ENCODE measurements around the gene ZNF580. TPM values are rescaled to one million over a fixed set of nuclear protein-coding genes. Genes with fewer than 3 reads are reported as not detected.

Gene ZNF580
- total and polyA plus RNA-seq, 9 of the 15 experiments (the other 6 are each of a cell fraction or from before 2014, with no cell fraction given): 2.3 to 47.4 (median 6.0) TPM

DNA sequence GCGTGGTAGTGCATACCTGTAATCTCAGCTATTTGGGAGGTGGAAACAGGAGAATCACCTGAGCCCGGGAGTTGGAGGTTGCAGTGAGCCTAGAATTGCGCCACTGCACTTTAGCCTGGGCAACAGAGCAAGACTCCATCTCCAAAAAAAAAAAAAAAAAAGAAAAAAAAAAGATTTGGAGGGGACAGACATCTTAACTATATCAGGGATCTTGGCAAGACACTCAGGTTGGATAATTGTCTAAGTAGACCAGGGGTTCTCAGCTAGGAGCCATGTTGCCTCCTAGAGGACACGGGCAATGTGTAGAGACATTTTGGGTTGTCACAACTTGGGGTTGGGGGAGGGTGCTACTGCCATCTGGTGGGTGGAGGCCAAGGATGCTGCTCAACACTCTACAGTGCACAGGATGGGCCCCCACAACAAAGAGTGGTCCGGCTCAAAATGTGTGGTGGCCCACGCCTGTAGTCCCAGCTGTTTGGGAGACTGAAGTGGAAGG is 1.9 kb upstream of the ZNF580 start:
- H3K4me2 ChIP-seq (ENCODE audit: insufficient read depth, low read length): no peak overlapping the region
- H3K27me3 ChIP-seq (ENCODE audit: control insufficient read depth in 2 of 2, insufficient read depth in 2 of 2, low read length in 2 of 2): no peaks in the 10 kb centered on the region
- peaks cover 78% of the 10 kb centered on the region for H3K79me2 ChIP-seq (ENCODE audit: control insufficient read depth, insufficient read depth, low read length)
- peaks cover 14% of the 10 kb centered on the region; the same call in 2 of the 3 replicates for H3K36me3 ChIP-seq (ENCODE audit: control insufficient read depth, insufficient read depth, low read length)
- H4K20me1 ChIP-seq (replicated peaks; ENCODE audit: control insufficient read depth, insufficient read depth, low read length): no peaks in the 10 kb centered on the region
- DNase-seq (ENCODE audit: extremely low read depth in 1 of 4, low spot score in 3 of 4) (peak in 2 of 4 experiments; percentile 36 to 78), FAIRE-seq (peak; percentile 71), ATAC-seq (peak; percentile 32)
- H2AFZ ChIP-seq (ENCODE audit: low read depth, low read length): no peak overlapping the region
- CTCF ChIA-PET (ENCODE audit: low intra/inter-chr PET ratio): interaction anchor here (0.7 kb wide), 1 partner anchor 122 kb away, joined by 4 read pairs; no protein-coding TSS in a partner anchor
- WGBS (ENCODE audit: insufficient coverage, low coverage, missing lambda C conversion rate): 79% methylated on average over 5 of the region's 6 CpGs
- H3K9ac ChIP-seq (ENCODE audit: insufficient read depth in 1 of 2, low read depth in 2 of 2, low read length in 2 of 2): no peak overlapping the region
- POLR2A ChIA-PET: interaction anchor here (0.6 kb wide), 1 partner anchor 300 kb away, joined by 3 read pairs; no protein-coding TSS in a partner anchor
- H3K4me1 ChIP-seq (replicated peaks in 1 of 2; ENCODE audit: control insufficient read depth in 2 of 2, insufficient read depth in 2 of 2, low read length in 2 of 2): peaks cover 36 to 59% of the 10 kb centered on the region in 2 experiments
- in situ Hi-C loops (cut with MboI): loop anchor here (5.0 to 25.0 kb wide), 4 partner anchors 173 to 764 kb away; partner anchors contain the start of genes FCAR, TNNT1 and ZSCAN5A
- intact Hi-C loops (cut with micrococcal nuclease): loop anchor here (10.0 kb wide), 1 partner anchor 494 kb away; the partner anchor contains the start of gene TNNT1
- H3K4me3 ChIP-seq: no peak overlapping the region
- peak overlapping the region; percentile 74; the same call in 2 of the 3 replicates for H3K27ac ChIP-seq (ENCODE audit: extremely low read depth, low read depth, low read length)
- BruUV-seq (replicated peaks): no TSS peak
- no peaks in the 10 kb centered on the region for H3K9me1 ChIP-seq (ENCODE audit: control insufficient read depth, insufficient read depth, low read length)
- H3K9me3 ChIP-seq (replicated peaks; ENCODE audit: control insufficient read depth, insufficient read depth, low read depth, low read length): no peaks in the 10 kb centered on the region
- TF ChIP-seq ILF3 (IDR thresholded peaks at IDR 0.05; ENCODE audit: borderline replicate concordance) (no peak), SMC3 (conservative IDR thresholded peaks at IDR 0.05; ENCODE audit: insufficient read depth, low read depth, low read length) (0 out of 2 replicates have a peak, but pooled peaks have one; percentile 14), DIDO1 (tag; IDR thresholded peaks at IDR 0.05; ENCODE audit: low read depth) (no peak), KLF1 (tag; IDR thresholded peaks at IDR 0.05) (no peak), SUPT5H (IDR thresholded peaks at IDR 0.05) (0 out of 2 replicates have a peak, but pooled peaks have one; percentile 17), ZKSCAN3 (CRISPR knock-in tag; IDR thresholded peaks at IDR 0.05) (no peak), KDM5B (IDR thresholded peaks at IDR 0.05; ENCODE audit: insufficient replicate concordance, low read depth, low read length) (no peak), RCOR1 (IDR thresholded peaks at IDR 0.05; ENCODE audit: borderline replicate concordance in 1 of 2, low read depth in 2 of 2, low read length in 2 of 2) (0 out of 4 replicates have a peak, but pooled peaks of 1 of the 2 experiments have one; percentile 35), CREM (IDR thresholded peaks at IDR 0.05; ENCODE audit: low read depth) (0 out of 2 replicates have a peak, but pooled peaks have one; percentile 32), ZNF584 (CRISPR knock-in tag; IDR thresholded peaks at IDR 0.05; ENCODE audit: low read depth) (no peak), NFIC (IDR thresholded peaks at IDR 0.05) (no peak), NONO (IDR thresholded peaks at IDR 0.05; ENCODE audit: low read depth in 2 of 2, low read length in 1 of 2) (no peak), BCOR (IDR thresholded peaks at IDR 0.05) (peak; percentile 65), SRSF1 (IDR thresholded peaks at IDR 0.05; ENCODE audit: low read depth, low read length) (no peak), SP2 (IDR thresholded peaks at IDR 0.05; ENCODE audit: extremely low read depth, low read depth, low read length, poor library complexity, severe bottlenecking) (peak; percentile 54), FIP1L1 (IDR thresholded peaks at IDR 0.05; ENCODE audit: low read depth, low read length, poor library complexity, severe bottlenecking) (no peak), EGR1 (conservative IDR thresholded peaks at IDR 0.05) (peak; percentile 18; the same call in 1 of the 2 replicates), SMAD3 (CRISPR knock-in tag; conservative IDR thresholded peaks at IDR 0.05) (no peak)
- TF ChIP-seq, protein P1, sequence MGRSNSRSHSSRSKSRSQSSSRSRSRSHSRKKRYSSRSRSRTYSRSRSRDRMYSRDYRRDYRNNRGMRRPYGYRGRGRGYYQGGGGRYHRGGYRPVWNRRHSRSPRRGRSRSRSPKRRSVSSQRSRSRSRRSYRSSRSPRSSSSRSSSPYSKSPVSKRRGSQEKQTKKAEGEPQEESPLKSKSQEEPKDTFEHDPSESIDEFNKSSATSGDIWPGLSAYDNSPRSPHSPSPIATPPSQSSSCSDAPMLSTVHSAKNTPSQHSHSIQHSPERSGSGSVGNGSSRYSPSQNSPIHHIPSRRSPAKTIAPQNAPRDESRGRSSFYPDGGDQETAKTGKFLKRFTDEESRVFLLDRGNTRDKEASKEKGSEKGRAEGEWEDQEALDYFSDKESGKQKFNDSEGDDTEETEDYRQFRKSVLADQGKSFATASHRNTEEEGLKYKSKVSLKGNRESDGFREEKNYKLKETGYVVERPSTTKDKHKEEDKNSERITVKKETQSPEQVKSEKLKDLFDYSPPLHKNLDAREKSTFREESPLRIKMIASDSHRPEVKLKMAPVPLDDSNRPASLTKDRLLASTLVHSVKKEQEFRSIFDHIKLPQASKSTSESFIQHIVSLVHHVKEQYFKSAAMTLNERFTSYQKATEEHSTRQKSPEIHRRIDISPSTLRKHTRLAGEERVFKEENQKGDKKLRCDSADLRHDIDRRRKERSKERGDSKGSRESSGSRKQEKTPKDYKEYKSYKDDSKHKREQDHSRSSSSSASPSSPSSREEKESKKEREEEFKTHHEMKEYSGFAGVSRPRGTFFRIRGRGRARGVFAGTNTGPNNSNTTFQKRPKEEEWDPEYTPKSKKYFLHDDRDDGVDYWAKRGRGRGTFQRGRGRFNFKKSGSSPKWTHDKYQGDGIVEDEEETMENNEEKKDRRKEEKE (IDR thresholded peaks at IDR 0.05; ENCODE audit: borderline replicate concordance in 1 of 2, control insufficient read depth in 1 of 2, low read depth in 2 of 2, low read length in 1 of 2): no peak
